NT2/D1 (cell line): ENCODE data around the gene SFXN5.

Source experiments
- SUZ12 ChIP-seq: IDR thresholded peaks from 2 replicates; pipeline ENCODE4 v1.6.1; 2011; ENCODE audit not compliant: insufficient read length, insufficient read depth; ENCODE audit errors: extremely low read depth
- YY1 ChIP-seq: IDR thresholded peaks from 2 replicates; pipeline ENCODE4 v1.6.1; 2011; ENCODE audit not compliant: insufficient read length, insufficient read depth
- ZNF274 ChIP-seq: IDR thresholded peaks from 2 replicates; pipeline ENCODE4 v1.6.1; 2011; ENCODE audit warnings: mild to moderate bottlenecking, low read depth, low read length

- no peak for TF ChIP-seq SUZ12
- TF ChIP-seq ZNF274: no peak
- no peak for TF ChIP-seq YY1
Observed at GRCh38 chr2:73106791-73107190, 35.3 kb upstream of the SFXN5 start.
